Fibroblast of the aortic adventitia (primary cell): ENCODE data around the gene ARHGEF39. TPM values are rescaled to one million over a fixed set of nuclear protein-coding genes. Genes with fewer than 3 reads are reported as not detected.

Experiments
- DNase-seq: peaks from one replicate; pipeline ENCODE4 v3.0.0-alpha.2; 2010; ENCODE audit warnings: low read depth
- H3K4me3 ChIP-seq: 2 replicates; pipeline ENCODE4 v1.5.1; 2011; ENCODE audit warnings: low read depth, mild to moderate bottlenecking, control low read depth, low read length, moderate library complexity
- total RNA-seq: library from RNA; depleted of rRNA; stranded (reverse); fragments of >200 nt; gene quantifications from 2 replicates; pipeline ENCODE4 v1.2.3, GENCODE V29; 2012; ENCODE audit warnings: low replicate concordance
- TF ChIP-seq, protein P1 (sequence below): IDR thresholded peaks from 2 replicates; pipeline ENCODE4 v1.5.1; 2011; ENCODE audit warnings: mild to moderate bottlenecking, low read length, control low read depth, inconsistent platforms; ENCODE audit not compliant: insufficient read depth

Gene ARHGEF39
- total RNA-seq, 1 donor, result 3.9 TPM

DNA sequence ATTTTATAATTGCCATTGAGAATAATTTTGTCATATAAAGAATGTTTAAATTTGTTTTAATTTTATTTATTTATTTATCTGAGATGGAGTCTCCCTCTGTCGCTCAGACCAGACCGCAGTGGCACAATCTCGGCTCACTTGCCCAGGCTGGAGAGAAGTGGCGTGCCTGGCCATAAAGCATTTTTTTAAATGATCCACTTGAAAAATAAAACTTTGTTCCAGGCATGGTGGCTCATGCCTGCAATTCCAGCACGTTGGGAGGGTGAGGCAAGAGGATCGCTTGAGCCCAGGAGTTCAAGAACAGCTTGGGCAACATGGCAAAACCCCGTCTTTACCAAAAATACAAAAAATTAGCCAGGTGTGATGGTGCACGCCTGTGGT lies 12.2 kb downstream of the ARHGEF39 start:
- H3K4me3 ChIP-seq, result no peak overlapping the region
- TF ChIP-seq, protein P1, sequence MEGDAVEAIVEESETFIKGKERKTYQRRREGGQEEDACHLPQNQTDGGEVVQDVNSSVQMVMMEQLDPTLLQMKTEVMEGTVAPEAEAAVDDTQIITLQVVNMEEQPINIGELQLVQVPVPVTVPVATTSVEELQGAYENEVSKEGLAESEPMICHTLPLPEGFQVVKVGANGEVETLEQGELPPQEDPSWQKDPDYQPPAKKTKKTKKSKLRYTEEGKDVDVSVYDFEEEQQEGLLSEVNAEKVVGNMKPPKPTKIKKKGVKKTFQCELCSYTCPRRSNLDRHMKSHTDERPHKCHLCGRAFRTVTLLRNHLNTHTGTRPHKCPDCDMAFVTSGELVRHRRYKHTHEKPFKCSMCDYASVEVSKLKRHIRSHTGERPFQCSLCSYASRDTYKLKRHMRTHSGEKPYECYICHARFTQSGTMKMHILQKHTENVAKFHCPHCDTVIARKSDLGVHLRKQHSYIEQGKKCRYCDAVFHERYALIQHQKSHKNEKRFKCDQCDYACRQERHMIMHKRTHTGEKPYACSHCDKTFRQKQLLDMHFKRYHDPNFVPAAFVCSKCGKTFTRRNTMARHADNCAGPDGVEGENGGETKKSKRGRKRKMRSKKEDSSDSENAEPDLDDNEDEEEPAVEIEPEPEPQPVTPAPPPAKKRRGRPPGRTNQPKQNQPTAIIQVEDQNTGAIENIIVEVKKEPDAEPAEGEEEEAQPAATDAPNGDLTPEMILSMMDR, result no peak
- no peak for DNase-seq

DNA sequence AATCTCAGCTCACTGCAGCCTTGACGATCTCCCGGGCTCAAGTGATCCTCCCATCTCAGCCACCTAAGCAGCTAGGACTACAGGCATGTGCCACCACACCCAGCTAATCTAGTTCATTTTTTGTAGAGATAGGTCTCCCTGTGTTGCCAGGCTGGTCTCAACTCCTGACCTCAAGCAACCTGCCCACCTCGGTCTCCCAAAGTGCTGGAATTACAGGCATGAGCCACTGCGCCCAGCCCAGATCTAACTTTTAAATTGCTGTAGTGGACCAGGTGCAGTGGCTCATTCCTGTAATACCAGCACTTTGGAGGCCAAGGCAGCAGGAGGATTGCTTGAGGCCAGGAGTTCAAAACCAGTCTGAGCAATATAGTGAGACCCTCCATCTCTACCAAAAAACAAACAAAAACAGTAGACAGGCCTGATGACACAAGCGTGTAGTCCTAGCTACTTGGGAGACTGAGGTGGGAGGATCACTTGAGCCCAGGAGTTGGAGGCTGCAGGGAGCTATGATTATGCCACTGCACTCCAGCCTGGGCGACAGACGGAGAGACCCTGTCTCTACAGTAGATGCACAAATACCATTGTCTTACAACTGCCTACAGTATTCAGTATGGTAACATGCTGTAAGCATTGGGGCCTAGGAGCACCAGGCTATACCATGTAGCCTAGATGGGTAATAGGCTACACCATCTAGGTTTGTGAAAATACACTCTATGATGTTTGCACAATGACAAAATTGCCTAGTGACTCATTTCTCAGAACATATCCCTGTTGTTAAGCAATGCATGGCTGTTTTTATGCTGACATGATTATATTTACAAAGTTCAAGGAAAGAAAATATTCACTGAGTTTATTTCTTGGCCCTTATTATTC lies 12.8 kb downstream of the ARHGEF39 start:
- TF ChIP-seq, protein P1, result no peak
- peak; percentile 52 for DNase-seq
- H3K4me3 ChIP-seq, result no peak overlapping the region

DNA sequence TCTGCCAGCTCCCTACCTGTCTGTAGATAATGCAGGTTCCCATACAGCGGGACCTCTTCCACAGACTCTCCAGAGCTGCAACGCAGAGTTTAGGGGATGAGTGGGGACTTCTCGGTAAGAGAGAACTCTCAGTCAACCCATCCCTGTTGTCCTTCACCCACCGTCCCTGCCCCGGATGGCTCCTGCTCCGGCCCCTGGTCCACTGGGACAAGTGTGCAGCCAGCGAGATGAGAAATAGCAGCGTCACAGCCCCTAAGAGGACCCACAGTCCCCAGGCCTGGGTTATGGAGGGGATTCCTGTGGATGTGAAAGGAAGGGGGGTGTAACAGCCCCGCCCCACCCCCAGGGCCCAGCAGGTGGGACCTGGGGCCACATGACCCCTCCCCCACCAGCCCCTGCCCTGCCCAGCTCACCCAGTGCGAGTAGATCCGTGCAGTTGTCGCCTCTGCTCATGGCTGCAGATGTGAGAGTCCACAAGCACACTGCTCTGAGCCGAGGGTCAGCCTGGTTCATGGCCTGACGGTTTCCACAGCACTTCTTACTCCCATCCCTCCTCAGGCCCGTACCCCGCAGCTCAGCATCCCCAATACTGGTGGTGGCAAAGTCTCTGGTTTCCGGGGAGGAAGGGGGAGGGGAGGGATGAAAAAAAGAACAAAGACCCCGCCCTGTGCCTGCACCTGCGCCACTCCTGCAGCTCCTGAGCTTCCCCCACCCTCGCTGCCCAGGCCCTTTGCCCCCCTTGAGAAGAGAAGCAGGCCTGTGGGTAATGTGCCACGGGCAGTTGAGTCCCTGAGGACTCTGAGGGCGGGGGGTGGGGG lies 14.4 kb downstream of the ARHGEF39 start, which contains the start of gene SIT1:
Gene SIT1 (minus strand): TSS at position 591 of the 818 bp plus-strand sequence. CDS start 78 bp downstream, at position 513.
- DNase-seq, result no peak
- TF ChIP-seq, protein P1, result no peak
- H3K4me3 ChIP-seq, result peak within 1 kb of the TSS; percentile 25

DNA sequence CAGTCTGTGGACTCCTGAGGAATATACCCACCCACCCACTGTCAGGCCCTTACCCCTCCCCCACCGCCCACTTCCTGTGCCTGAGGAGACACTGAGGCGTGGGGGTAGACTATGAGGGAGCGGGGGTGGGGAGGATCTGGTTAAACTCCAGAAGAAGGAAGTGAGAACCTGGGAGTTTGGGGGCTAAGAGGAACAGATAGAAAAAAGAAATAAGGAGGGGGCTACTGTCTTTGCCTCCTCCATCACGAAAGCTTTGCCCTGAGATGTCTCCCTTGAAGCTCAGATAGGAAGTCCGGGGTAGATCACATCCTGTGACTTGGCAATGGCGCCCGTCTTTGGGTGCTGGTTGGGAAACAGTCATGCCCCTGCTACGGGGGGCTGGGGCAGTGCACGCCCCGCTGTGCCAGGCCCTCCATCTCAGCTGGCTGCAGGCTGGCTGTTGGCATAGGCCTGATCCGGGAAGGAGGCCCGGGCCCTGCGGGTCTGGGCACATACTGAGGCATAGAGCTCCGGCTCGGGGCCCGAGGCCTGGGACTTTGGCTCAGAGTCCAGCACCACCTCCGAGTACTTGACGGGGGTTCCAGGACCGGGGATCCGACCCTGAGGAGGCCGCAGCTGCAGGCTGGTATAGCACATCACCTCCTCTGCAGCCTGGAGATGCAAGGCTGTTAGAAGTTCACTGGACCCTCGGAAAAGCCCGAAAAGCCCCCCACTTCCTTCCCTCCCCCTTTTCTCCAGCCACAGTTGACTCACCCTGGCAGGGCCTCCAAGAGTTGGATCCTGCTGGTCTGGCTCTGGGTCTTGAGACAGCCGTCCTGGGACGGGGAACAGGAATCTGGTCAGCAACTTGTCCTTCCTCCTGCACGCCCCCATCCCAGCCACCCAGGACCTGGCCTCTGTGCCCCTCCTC lies 15.3 kb downstream of the ARHGEF39 start:
- TF ChIP-seq, protein P1, result no peak
- peak overlapping the region; percentile 25 for H3K4me3 ChIP-seq

DNA sequence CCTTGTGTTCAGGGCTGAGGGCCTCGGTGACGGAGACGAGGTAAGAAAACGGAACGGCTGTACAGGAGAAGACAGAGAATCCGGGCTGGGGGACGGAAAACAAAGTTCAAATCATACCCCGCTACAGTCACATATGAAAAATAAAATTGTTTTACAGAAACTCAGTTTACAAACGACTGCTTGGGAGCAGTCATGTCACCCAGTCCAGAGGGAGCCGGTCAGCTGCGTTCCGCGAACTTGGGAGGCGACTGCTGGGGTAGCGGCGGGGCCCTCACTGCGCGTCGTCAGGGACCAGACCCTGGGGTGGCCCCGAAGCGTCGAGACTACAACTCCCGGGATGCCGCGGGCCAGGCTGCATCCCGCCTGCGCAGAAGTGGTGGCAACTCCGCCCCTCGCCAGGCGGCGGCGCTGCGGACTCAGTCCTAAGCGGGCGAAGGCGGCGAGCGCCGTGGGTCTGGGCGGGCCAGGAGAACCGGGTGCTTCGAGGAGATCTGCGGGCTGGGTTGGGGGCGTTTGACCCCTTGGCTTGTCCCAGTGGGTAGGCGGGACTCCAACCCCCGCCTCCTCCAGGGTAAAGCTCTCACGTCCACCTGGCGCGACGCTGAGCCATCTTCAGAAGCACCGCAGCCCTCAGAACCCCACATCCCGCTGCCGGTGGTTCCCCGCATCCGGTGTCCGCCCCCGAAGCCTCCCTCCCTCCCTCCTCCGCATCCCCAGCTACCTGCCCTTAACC lies 18.3 kb downstream of the ARHGEF39 start:
- peak; percentile 84 for DNase-seq
- TF ChIP-seq, protein P1, result peak; percentile 87
- H3K4me3 ChIP-seq, result peak overlapping the region; percentile 72

More for the DNA sequence above, 15.3 kb downstream of the ARHGEF39 start:
- DNase-seq, result peak; percentile 71
